NCI-H1105 (cell line): ENCODE data around the gene ATP5PO.
A peak's percentile ranks its signal among the peaks of the same experiment; 100 is the strongest.

Source experiments
- DNase-seq: peaks from one replicate; lab custom pipeline; 2025; lab: John Stamatoyannopoulos, UW

The ATP5PO gene, protein sequence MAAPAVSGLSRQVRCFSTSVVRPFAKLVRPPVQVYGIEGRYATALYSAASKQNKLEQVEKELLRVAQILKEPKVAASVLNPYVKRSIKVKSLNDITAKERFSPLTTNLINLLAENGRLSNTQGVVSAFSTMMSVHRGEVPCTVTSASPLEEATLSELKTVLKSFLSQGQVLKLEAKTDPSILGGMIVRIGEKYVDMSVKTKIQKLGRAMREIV

DNA sequence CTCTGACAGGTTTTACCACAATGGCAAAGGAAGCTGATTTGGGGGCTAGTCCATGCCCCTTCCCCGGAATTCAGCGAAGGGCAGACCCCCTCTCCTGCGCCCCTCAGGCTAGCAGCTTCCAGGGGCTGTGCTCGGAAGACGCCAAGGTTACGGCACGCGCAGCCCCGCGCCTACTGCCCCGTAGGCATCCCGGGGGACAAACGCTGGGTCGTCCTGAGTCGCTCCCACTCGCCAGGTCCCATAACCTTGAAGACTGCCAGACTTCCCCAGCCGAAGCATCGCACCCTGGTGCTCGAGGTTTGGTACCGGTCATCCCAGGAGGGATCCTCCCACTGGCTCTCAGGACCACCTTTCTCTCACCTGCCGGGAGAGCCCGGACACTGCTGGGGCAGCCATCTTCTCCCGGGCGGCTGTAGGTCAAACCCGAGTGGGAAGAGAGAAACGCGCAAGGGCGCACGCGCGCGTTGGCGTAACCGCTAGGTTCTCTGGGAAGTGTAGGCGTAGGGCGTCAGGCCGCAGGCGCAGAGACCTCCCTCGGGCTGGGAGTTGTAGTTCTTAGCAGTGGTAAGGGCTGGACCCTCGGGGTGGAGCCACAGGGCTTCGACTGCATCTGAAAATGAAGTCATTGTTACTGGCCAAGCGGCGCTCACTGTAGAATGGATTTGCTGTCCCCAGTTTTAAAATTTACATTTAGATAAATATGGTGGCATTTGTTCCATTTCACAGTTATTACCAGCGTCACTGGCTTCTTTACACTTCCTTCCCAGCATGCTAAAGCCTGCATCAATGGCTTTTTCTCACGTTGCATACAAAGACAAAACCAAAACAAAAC, at the start of gene ATP5PO:
Gene ATP5PO (minus strand): TSS at position 437 of the 832 bp plus-strand sequence. CDS start 41 bp downstream, at position 396.
- DNase-seq, result peak; percentile 97

DNA sequence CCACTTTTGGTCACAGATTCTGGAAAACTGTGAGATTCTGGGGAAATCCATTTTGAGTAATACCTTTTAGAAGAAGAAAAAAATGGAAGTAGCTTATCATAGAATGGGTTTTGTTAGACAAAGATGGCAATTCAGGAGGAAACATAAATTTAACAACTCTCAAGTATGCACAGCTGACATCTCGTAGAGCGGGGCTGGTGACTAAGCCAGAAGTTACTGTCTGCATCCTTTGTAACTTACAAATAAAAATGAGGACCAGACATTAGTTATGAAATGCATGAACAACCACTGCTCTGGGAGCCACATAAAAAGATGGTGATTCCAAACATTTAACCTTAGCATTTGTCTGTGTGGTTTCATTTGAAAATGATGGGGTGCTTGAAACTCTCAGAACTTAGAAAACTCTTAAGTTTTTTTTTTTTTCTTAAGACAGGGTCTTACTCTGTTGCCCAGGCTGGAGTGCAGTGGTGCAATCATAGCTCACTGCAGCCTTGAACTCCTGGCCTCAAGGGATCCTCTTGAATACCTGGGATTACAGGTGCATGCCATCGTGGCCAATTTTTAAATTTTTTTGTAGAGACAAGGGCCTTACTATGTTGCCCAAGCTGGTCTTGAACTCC, 49.2 kb upstream of the ATP5PO start:
- DNase-seq, result no peak

DNA sequence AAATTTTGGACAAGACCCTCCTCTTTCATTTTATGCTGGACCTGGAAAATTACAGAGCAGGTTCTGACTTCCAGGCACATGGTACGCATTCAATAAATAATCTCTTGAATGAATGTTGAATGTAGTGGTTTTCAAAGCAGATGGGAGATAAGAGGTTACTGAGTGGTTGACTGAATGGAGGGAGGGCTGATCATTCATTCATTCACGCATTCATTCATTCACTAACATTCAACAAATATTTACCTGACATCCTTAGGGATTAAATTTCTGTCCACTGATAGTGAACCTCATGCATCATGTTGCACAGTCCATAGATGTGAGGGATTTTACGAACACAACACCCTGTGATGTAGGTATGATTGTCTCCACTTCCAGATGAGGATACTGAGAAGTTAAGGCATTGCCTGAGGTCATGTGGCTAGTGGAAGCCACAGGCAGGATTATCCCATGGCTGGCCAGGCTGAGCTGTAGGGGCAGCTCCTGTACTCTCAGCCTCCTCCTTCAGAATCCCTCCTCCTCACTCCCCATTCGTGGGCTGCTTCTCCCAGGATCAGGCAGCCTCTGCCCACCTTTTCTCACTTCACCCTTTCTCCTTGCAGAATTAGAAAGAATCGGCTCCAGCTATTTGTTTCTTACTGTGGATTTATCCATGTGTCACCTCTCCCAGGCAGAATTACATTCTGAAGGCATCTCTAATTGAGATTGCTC, 48.4 kb upstream of the ATP5PO start:
- no peak for DNase-seq

DNA sequence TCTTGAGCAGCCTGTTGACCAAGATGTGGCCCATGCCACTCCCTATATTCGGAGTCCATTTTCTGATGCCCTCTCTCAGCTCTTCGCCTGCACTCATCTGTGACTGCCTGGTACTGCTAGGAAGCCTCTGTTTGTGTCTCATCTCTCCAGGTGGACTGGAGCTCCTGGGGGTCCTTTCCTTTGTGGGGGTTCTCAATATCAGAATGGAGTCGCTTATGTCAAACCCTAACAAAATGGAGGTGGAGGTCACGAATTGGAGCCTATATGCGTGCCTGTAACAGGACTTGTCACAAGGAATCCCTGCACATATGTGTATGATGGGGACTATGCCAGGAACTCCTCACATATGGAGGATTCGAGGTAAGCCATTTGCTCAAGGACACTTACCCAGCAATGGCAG, 46.7 kb upstream of the ATP5PO start:
- no peak for DNase-seq

DNA sequence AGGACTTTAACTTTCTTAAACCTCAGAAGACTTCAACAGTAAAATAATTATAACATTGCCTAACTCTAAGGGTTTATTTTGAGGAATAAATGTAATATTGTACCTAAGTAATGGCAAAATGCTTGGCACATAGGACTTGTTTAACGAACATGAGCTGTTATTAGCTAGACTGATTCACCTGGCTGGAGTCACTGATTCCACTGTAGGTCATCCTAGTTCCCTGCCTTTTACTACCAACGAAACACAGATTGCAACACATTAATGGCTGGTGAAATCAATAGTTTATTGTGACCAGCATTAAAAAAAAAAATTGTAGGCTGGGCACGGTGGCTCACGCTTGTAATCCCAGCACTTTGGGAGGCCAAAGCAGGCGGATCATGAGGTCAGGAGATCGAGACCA, 45.5 kb upstream of the ATP5PO start:
- no peak for DNase-seq

DNA sequence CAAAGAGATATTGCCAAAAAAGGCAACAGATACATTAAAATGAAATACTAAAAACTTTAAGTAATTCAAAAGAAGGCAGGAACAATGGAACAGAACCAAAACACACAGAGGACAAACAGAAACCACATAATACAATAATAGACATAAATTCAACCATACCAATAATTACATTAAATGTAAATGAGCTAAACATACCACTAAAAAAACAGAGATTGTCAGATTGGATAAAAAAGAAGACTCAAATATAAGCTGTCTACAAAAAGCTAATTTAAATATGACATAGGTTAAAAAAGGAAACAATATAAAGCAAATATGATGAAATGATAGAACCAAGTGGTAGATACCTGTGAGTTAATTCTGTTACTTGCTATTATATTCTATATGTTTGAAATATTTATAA, 44.1 kb upstream of the ATP5PO start:
- no peak for DNase-seq

DNA sequence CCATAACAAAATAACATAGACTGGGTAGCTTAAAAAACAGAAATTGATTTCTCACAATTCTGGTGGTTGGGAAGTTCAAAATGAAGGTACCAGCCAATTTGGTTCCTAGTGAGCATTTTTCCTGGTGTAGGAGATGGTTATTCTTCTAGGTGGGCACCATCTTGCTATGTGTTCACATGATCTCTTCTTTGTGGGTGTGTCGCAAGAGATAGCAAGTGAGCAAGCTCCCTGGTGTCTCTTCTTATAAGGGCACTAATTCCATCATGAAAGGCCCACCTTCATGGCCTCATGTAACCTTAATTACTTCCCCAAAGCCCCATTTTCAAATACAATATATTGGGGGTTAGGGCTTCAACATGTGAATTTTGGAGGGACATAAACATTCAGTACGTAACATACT, 38.8 kb upstream of the ATP5PO start:
- DNase-seq, result no peak

DNA sequence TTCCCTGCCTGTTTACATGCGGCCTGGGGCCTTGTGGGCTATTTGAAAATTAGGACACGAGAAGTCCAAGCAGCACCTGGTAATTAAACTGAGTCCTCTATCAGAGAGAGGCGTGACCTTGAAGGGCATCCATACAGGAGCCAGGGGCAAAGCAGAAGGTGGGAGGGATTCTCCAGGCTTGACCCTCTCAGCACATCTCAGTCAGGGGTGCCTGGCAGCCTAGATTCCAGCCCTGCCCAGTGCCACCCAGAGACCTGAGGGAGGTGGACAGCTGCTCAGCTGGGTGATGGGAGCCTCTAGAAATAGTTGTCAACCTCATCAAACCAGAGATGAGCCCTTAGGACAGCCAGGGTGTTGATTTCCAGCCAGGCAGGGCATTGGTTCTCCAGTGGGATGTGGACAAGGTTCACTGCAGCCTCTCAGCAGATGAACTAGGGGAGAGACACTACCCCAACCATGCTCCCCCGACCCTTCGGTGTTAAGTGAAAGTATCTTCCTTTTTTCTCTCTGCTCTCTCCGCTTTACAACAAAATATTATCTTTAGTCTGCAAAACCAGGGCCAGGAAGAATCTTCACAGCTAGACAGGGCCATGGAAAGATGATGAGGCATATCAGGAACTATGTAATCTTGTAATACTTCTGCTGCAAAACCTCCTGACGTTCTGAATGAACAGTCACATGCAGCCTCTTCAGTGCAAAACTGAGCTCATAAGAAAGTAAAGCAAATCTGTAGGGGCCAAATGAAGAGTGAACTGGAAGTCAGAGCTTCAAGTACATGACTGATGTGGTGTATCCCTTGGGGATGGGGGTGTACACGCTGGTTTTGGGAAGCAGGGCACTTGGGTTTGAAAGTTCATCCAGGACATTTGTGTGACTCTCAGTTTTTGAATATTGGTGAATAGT, 35.9 kb upstream of the ATP5PO start:
- DNase-seq, result no peak

DNA sequence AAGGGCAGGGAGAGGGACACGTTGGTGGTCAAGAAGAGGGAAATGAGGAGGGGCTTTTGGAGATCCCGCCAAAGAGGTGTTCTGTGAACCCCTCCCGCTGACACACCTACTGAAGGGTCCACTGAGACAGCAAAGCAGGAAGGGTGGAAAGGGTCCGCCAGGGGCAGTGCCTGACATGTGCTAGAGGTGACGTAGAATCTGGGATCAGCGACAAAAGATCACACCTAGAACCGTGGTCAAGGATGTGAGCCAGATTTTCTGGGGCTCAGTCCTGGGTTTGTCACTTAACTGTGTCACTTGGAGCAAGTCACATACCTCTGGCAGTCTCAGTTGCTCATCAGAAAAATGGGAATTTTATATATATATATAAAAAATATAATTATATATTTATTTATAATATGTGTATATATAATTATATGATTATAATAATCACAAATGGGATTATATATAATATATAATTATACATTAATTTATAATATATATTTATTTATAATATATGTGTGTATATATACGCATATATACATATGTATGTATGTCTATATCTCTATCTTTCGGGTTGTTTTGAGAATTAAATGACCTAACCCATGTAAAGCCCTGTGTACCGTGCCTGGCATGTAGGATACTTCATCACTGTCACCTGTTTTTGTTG, 35.0 kb upstream of the ATP5PO start:
- no peak for DNase-seq

DNA sequence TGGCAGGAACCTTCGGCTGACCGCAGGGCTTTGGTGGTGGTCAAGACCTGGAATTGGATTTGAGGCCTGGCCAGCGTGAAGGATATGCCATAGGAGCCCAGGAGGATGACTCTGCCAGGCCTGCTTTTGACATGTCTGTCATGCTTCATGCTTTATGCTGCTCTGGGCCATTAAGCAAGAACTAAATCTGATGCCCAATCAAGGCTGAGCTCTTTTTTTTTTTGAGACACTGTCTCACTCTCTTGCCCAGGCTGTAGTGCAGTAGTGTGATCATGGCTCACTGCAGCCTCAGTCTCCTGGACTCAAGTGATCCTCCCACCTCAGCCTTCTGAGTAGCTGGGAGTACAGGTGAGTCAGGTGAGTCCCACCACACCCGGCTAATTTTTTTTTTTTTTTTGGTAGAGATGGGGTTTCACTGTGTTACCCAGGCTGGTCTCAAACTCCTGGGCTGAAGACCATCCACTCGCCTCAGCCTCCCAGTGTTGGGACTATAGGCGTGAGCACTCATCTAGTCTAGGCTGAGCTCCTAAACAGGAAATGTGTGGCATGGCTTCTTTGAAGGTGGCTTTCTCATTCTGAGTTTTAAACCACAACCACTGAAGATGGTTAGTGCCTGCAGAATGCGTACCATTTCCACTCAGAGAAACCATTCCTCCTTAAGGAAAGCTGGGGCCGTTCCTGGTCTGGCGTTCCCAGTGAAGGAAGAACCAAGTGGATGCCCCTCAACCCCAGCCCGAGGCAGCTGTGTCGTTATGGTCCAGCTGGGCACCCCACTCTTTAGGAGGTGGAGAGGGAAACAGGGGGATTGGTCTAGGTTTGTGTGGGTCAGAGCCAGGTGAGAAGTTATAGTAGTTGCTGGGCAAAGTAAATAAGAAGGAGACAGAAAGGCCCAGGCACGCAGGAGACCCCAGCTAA, 34.2 kb upstream of the ATP5PO start:
- no peak for DNase-seq

DNA sequence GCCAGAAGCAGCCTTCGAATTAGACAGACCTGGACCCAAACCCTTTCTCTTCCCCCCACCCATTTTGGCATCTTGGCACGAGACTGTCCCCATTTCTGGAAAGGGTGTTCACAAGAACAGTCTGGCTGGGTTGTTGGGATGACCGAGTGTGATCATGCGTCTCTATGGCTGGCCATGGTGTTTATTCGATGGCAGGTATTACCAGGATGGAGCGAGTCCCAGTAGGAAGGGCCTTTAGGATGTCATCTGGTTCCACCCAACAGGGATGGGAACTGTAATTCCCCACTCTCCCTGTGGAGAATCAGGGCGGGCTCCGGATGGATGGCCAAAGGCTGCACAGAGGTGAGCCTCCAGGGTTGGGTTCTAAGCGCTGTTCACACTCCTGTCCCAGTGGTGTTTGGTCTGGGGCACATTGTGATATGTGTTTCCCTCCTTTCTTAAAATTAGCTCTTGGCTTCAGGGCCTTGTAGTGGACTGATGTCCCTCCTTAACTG, 33.4 kb upstream of the ATP5PO start:
- no peak for DNase-seq

DNA sequence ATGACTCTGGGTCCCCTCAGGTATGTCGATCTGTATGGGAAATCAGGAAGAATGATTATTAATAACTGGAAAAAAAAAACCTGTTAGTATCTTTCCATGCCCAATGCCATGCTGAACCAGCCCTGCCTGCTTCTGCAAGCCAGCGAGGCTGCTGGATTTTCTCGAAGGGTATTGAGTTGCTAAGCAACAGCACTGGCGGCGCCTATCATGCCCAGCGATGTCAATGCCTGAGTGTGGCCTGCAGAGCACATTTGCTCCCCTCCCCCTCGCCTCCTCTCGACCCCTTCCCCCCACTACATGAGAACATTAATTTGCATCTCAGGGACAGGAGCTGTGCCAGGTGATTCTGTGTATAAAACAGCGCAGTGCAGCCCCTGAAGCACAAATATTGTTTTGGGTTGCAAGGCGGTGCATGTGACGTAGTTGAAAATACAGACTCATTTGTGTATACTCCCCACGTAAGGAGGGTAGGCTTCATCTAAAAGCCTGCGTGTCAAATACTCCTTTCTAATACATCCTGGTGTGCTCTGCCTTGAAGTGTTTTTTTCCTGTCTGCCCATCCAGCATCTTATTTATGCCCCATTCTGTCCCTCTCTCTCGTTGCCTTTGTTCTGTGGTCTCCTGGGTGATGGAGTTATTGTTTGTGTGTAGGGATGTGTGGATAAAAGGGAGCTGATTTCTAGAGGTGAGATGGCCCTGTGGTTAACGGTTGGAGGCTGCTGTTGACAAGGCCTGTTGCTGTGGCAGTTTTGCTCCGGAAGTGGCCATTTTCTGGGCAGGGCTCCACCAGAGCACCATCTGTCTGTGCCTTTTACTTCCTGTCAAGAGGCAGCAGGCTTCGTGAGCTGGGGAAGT, 32.7 kb upstream of the ATP5PO start:
- peak; percentile 89 for DNase-seq

DNA sequence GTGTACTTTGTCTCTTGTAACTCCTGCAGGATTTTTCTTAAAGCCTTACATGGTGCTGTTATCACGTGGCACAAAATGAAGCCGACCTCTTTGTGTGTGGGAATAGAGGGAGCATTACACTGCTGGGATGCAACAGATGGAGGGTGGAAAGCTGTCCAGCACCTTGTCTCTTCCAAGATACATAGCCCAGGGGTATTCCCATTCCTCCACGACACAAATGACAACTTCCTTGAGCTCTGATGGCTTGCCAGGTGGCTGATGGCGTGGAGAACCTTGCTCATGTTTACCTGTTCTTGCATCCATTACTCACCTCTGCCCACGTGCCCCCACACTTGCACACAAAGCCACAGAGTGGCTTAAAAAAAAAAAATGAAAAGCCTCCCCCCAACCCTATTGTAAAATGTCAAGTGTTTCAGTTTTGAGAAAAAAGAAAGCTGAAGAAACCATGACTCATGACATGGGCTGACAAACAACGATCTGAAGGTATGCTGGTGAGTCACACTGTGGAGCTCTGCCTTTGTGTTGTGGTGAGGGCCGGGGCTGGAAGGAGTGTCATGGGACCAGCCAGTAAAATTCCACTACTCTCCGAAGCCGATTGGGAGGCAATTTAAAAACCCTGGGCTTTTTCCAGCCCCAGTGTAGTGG, 32.0 kb upstream of the ATP5PO start:
- no peak for DNase-seq

DNA sequence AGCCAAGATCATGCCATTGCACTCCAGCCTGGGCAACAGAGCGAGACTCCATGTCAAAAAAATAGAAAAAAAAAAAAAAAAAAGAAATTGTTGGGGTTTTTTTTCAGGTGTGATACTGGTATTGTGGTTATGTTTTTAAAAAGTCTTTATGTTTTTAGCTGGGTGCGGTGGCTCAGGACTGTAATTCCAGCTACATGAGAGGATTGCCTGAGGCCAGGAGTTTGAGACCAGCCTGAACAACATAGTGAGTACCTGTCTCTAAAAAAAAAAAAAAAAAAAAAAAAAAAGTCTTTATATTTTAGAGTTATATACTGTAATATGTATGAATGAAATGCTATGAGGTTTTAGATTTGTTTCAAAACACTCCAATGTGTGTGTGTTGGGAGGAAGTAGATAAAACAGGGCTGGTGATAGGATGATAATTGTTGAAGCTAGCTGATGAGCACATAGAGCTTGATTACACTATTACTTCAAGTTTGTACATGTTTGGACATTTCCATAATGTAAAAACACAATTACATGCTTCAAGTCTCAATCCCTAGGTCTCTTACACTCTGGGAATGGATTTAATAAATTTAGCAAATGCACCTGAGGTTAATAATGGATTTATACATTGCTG, 30.2 kb upstream of the ATP5PO start:
- DNase-seq, result no peak

DNA sequence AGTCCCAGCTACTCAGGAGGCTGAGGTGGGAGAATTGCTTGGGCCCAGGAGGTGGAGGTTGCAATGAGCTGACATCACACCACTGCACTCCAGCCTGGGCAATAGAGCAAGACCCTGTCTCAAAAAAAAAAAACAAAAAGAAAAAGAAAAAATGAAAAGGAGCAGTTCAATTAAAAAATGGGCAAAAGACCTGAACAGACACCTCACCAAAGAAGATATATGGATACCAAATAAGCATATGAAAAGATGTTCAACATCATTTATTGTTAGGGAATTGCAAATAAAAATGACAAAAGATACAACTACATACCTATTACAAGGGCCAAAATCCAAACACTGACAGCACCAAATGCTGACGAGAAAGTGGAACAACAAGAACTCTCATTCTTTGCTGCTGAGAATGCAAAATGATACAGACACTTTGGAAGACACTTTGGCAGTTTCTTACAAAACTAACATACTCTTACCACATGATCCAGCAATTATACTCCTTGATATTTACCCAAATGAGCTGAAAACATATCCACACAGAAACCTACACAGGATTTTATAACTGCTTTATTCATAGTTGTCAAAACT, 28.7 kb upstream of the ATP5PO start:
- DNase-seq, result no peak

DNA sequence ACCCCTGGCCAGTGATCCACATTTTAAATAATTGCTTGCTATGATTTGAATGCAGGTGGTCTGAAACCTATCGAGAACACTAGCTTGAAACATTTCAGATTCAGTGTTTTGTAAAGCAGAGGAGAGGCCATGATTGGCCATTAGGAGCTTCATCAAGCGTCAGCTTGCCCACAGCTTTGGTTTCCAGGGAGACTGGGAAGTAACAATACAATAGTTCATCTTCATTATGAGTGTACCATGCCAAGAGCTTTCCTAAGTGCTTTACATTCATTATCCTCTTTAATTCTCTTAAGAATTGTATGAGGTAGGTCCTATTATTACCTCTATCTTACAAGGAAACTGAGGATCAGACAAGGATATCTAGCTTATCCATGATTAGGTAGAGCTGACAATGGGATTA, 27.7 kb upstream of the ATP5PO start:
- peak; percentile 48 for DNase-seq

DNA sequence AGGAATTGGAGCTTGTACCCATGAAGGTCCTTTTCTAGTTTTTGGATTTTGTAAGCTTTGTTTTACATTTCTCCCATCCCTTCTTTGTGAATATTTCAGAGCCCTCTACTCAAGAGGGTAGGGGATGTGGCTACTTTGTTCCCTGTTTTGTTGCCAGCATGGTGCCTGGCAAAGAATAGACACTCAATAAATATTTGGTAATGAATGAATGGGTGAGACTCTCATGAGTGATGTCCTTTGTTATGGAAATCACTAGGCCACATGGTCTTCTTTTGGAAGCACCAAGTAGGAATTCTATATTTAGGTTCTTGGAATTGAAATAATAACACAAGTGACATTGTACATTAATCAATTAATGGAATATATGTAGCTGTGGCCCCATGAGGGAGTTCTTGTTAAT, 26.8 kb upstream of the ATP5PO start:
- no peak for DNase-seq

DNA sequence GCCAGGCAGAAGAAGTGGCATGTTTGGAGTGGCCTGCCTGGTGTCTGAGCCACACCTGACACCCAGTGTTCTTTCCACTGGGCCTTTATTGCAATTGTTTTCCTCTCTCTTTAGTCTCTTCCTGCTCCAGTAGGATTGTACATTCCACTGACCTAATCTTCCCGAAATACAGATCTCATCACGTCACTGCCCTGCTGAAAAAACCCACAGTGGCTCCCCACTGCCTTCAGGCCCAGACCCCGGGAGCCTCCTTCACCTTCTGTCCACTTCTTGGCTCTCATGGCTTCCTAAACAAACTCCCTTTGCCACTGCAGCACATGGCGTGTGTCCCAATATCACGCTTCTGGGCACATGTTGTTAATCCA, 25.3 kb upstream of the ATP5PO start:
- no peak for DNase-seq
